Hepatocyte (in vitro differentiated cells): Measurements from ENCODE around the gene GOLGA6L10.
"Not testable (repeated sequence)": the region's sequence is repeated elsewhere in the genome, so short reads cannot be mapped to it uniquely, and the experiment has no call there.

Experiments used
- EZH2 ChIP-seq: fragments of 200-600 bp; sonication (generic); IDR thresholded peaks from 2 replicates; pipeline ENCODE4 v1.6.1; 2016; ENCODE audit warnings: antibody characterized with exemption, mild to moderate bottlenecking, borderline replicate concordance
- EZH2phosphoT487 ChIP-seq: fragments of 200-600 bp; sonication (generic); IDR thresholded peaks from one replicate; pipeline ENCODE4 v1.6.1; 2018; ENCODE audit warnings: antibody characterized with exemption, mild to moderate bottlenecking, low read depth, moderate library complexity; ENCODE audit not compliant: unreplicated experiment, severe bottlenecking
- TF ChIP-seq, protein P1 (sequence below): fragments of 200-600 bp; sonication (generic); IDR thresholded peaks from 2 replicates; pipeline ENCODE4 v1.5.1; 2016; ENCODE audit warnings: antibody characterized with exemption, mild to moderate bottlenecking; ENCODE audit not compliant: poor library complexity

DNA sequence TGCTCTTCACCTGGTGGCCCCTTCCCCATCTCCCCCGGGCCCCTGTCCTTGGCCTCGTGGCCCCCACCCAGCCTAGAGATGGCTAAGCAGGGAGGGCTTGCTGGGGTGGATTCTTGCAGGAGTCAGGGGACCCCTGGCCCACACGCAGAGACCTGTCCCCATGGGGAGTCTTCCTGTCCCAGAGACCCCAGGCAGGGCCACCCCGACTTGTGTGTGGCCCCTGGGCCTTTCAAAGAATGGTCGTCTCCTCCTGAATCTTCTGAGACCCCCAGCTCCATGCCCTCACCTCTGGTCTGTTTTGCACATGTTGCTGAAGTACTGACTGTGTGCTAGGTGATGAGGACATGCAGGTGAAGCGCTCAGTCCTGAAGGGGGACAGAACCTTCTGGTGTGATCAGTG is 28.4 kb downstream of the GOLGA6L10 start:
- TF ChIP-seq EZH2phosphoT487, EZH2: not testable (repeated sequence)
- TF ChIP-seq, protein P1, sequence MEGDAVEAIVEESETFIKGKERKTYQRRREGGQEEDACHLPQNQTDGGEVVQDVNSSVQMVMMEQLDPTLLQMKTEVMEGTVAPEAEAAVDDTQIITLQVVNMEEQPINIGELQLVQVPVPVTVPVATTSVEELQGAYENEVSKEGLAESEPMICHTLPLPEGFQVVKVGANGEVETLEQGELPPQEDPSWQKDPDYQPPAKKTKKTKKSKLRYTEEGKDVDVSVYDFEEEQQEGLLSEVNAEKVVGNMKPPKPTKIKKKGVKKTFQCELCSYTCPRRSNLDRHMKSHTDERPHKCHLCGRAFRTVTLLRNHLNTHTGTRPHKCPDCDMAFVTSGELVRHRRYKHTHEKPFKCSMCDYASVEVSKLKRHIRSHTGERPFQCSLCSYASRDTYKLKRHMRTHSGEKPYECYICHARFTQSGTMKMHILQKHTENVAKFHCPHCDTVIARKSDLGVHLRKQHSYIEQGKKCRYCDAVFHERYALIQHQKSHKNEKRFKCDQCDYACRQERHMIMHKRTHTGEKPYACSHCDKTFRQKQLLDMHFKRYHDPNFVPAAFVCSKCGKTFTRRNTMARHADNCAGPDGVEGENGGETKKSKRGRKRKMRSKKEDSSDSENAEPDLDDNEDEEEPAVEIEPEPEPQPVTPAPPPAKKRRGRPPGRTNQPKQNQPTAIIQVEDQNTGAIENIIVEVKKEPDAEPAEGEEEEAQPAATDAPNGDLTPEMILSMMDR, result not testable (repeated sequence)
